ENCODE data around the gene CCDC146. TPM values are rescaled to one million over a fixed set of nuclear protein-coding genes. Genes with fewer than 3 reads are reported as not detected.

CCDC146 gene
- total RNA-seq, 1 experiment from 2014 or later, result 1.1 TPM

GRCh38 chr7:77188731-77189437, 66.5 kb downstream of the CCDC146 start:
- CTCF ChIA-PET, result no interaction called here
- H3K27ac Mint-ChIP-seq, result no peak overlapping the region
- H3K4me1 Mint-ChIP-seq, result no peaks in the 10 kb centered on the region
- TF ChIP-seq ETV6 (CRISPR knock-in tag; IDR thresholded peaks at IDR 0.05) (no peak), ZNF532 (CRISPR knock-in tag; IDR thresholded peaks at IDR 0.05; ENCODE audit: borderline replicate concordance) (no peak), ZNF396 (CRISPR knock-in tag; IDR thresholded peaks at IDR 0.05; ENCODE audit: borderline replicate concordance) (no peak), ATF6 (CRISPR knock-in tag; IDR thresholded peaks at IDR 0.05) (no peak), GRHL2 (CRISPR knock-in tag; IDR thresholded peaks at IDR 0.05; ENCODE audit: insufficient replicate concordance, severe bottlenecking) (no peak), TCF7 (CRISPR knock-in tag; IDR thresholded peaks at IDR 0.05; ENCODE audit: low read depth) (no peak), ZBTB21 (CRISPR knock-in tag; IDR thresholded peaks at IDR 0.05; ENCODE audit: borderline replicate concordance) (no peak), ATF1 (CRISPR knock-in tag; IDR thresholded peaks at IDR 0.05) (no peak), USF2 (CRISPR knock-in tag; IDR thresholded peaks at IDR 0.05) (no peak), NR2C2 (CRISPR knock-in tag; IDR thresholded peaks at IDR 0.05) (no peak), ZNF671 (CRISPR knock-in tag; IDR thresholded peaks at IDR 0.05) (no peak), ERG (CRISPR knock-in tag; IDR thresholded peaks at IDR 0.05) (no peak), FOXK1 (CRISPR knock-in tag; IDR thresholded peaks at IDR 0.05) (no peak), NFATC4 (CRISPR knock-in tag; IDR thresholded peaks at IDR 0.05) (no peak), ESRRA (CRISPR knock-in tag; IDR thresholded peaks at IDR 0.05; ENCODE audit: borderline replicate concordance) (no peak)
- TF ChIP-seq, protein P1, sequence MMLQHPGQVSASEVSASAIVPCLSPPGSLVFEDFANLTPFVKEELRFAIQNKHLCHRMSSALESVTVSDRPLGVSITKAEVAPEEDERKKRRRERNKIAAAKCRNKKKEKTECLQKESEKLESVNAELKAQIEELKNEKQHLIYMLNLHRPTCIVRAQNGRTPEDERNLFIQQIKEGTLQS (CRISPR knock-in tag; conservative IDR thresholded peaks at IDR 0.05), result no peak
- TF ChIP-seq, protein P2, sequence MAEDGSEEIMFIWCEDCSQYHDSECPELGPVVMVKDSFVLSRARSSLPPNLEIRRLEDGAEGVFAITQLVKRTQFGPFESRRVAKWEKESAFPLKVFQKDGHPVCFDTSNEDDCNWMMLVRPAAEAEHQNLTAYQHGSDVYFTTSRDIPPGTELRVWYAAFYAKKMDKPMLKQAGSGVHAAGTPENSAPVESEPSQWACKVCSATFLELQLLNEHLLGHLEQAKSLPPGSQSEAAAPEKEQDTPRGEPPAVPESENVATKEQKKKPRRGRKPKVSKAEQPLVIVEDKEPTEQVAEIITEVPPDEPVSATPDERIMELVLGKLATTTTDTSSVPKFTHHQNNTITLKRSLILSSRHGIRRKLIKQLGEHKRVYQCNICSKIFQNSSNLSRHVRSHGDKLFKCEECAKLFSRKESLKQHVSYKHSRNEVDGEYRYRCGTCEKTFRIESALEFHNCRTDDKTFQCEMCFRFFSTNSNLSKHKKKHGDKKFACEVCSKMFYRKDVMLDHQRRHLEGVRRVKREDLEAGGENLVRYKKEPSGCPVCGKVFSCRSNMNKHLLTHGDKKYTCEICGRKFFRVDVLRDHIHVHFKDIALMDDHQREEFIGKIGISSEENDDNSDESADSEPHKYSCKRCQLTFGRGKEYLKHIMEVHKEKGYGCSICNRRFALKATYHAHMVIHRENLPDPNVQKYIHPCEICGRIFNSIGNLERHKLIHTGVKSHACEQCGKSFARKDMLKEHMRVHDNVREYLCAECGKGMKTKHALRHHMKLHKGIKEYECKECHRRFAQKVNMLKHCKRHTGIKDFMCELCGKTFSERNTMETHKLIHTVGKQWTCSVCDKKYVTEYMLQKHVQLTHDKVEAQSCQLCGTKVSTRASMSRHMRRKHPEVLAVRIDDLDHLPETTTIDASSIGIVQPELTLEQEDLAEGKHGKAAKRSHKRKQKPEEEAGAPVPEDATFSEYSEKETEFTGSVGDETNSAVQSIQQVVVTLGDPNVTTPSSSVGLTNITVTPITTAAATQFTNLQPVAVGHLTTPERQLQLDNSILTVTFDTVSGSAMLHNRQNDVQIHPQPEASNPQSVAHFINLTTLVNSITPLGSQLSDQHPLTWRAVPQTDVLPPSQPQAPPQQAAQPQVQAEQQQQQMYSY (CRISPR knock-in tag; IDR thresholded peaks at IDR 0.05), result no peak
- ATAC-seq (no peak), DNase-seq (ENCODE audit: low spot score) (no peak)
- POLR2A ChIA-PET, result no interaction called here
- H3K4me3 Mint-ChIP-seq, result no peak overlapping the region
- H3K9me3 Mint-ChIP-seq, result no peaks in the 10 kb centered on the region
- H3K36me3 Mint-ChIP-seq, result no peaks in the 10 kb centered on the region
- no peaks in the 10 kb centered on the region for H3K27me3 Mint-ChIP-seq (ENCODE audit: low read depth)

Measured in WTC11 (cell line).